Measurements from ENCODE around the gene MYO16.

- TF ChIP-seq, protein P1, sequence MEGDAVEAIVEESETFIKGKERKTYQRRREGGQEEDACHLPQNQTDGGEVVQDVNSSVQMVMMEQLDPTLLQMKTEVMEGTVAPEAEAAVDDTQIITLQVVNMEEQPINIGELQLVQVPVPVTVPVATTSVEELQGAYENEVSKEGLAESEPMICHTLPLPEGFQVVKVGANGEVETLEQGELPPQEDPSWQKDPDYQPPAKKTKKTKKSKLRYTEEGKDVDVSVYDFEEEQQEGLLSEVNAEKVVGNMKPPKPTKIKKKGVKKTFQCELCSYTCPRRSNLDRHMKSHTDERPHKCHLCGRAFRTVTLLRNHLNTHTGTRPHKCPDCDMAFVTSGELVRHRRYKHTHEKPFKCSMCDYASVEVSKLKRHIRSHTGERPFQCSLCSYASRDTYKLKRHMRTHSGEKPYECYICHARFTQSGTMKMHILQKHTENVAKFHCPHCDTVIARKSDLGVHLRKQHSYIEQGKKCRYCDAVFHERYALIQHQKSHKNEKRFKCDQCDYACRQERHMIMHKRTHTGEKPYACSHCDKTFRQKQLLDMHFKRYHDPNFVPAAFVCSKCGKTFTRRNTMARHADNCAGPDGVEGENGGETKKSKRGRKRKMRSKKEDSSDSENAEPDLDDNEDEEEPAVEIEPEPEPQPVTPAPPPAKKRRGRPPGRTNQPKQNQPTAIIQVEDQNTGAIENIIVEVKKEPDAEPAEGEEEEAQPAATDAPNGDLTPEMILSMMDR (IDR thresholded peaks at IDR 0.05; ENCODE audit: poor library complexity, severe bottlenecking) = no peak
- TF ChIP-seq TAF1 (IDR thresholded peaks at IDR 0.05; ENCODE audit: low read depth) (no peak), RAD21 (conservative IDR thresholded peaks at IDR 0.05) (no peak), EP300 (conservative IDR thresholded peaks at IDR 0.05; ENCODE audit: poor library complexity, severe bottlenecking) (no peak), REST (IDR thresholded peaks at IDR 0.05; ENCODE audit: borderline replicate concordance) (no peak), SMC3 (conservative IDR thresholded peaks at IDR 0.05; ENCODE audit: poor library complexity) (no peak), EZH2 (IDR thresholded peaks at IDR 0.05; ENCODE audit: borderline replicate concordance, insufficient read depth, low read length, poor library complexity, severe bottlenecking) (no peak), POLR2AphosphoS5 (IDR thresholded peaks at IDR 0.05) (no peak)
Measured at GRCh38 chr13:108833531-108833930, 204.1 kb downstream of the MYO16 start.

Data from neural cell (in vitro differentiated cells).